Neural progenitor cell (in vitro differentiated cells): ENCODE results near the gene RAB11FIP3. TPM values are rescaled to one million over a fixed set of nuclear protein-coding genes. Genes with fewer than 3 reads are reported as not detected.
A peak's percentile ranks its signal among the peaks of the same experiment; 100 is the strongest.

Experiments
- DNase-seq: peaks from one replicate; pipeline ENCODE4 v3.0.0-alpha.2; 2016; ENCODE audit warnings: low spot score
- H2AFZ ChIP-seq: fragments of 200-600 bp; sonication (generic); replicated peaks from 2 replicates; pipeline ENCODE4 v1.6.1; 2016; ENCODE audit warnings: antibody characterized with exemption
- H3F3A ChIP-seq: fragments of 200-600 bp; sonication (generic); 2 replicates; pipeline ENCODE4 v1.6.1; 2016; ENCODE audit warnings: antibody characterized with exemption, low read depth
- H3K27ac ChIP-seq: fragments of 200-600 bp; sonication (generic); 2 replicates; pipeline ENCODE4 v1.5.1; 2016; ENCODE audit warnings: mild to moderate bottlenecking
- H3K27me3 ChIP-seq: fragments of 200-600 bp; sonication (generic); 2 replicates; pipeline ENCODE4 v1.6.1; 2016; ENCODE audit warnings: mild to moderate bottlenecking, moderate library complexity
- H3K36me3 ChIP-seq: fragments of 200-600 bp; sonication (generic); 2 replicates; pipeline ENCODE4 v1.5.1; 2016
- H3K4me1 ChIP-seq: fragments of 200-600 bp; sonication (generic); 2 replicates; pipeline ENCODE4 v1.6.1; 2016; ENCODE audit warnings: mixed run types
- H3K4me2 ChIP-seq: fragments of 200-600 bp; sonication (generic); 2 replicates; pipeline ENCODE4 v1.6.1; 2016
- H3K4me3 ChIP-seq: fragments of 200-600 bp; sonication (generic); 2 replicates; pipeline ENCODE4 v1.5.1; 2016
- H3K79me2 ChIP-seq: fragments of 200-600 bp; sonication (generic); 2 replicates; pipeline ENCODE4 v1.6.1; 2016; ENCODE audit warnings: low read depth
- H3K9ac ChIP-seq: fragments of 200-600 bp; sonication (generic); 2 replicates; pipeline ENCODE4 v1.6.1; 2016
- H3K9me3 ChIP-seq: fragments of 200-600 bp; sonication (generic); 2 replicates; pipeline ENCODE4 v1.5.1; 2016; ENCODE audit warnings: low read depth
- H4K20me1 ChIP-seq: fragments of 200-600 bp; sonication (generic); 2 replicates; pipeline ENCODE4 v1.6.1; 2016; ENCODE audit warnings: low read depth
- H3K27ac Mint-ChIP-seq: 3 replicates; pipeline ENCODE4 v1.8.0; 2021; ENCODE audit warnings: mixed read lengths
- H3K27me3 Mint-ChIP-seq: 2 replicates; pipeline ENCODE4 v1.8.0; 2022; ENCODE audit warnings: low read depth, mild to moderate bottlenecking, inconsistent platforms, moderate library complexity, mixed read lengths; ENCODE audit not compliant: insufficient read depth
- H3K36me3 Mint-ChIP-seq: 3 replicates; pipeline ENCODE4 v1.8.0; 2021; ENCODE audit warnings: mixed read lengths
- H3K4me1 Mint-ChIP-seq: 3 replicates; pipeline ENCODE4 v1.8.0; 2021; ENCODE audit warnings: mixed read lengths
- H3K4me3 Mint-ChIP-seq: 3 replicates; pipeline ENCODE4 v1.8.0; 2021; ENCODE audit warnings: mild to moderate bottlenecking, moderate library complexity, mixed read lengths
- H3K9me3 Mint-ChIP-seq: 3 replicates; pipeline ENCODE4 v1.8.0; 2020; ENCODE audit warnings: mixed read lengths
- EZH2 ChIP-seq: fragments of 200-600 bp; sonication (generic); IDR thresholded peaks from 2 replicates; pipeline ENCODE4 v1.6.1; 2017; ENCODE audit warnings: antibody characterized with exemption, mild to moderate bottlenecking, moderate library complexity
- EZH2phosphoT487 ChIP-seq: fragments of 200-600 bp; sonication (generic); IDR thresholded peaks from 2 replicates; pipeline ENCODE4 v1.6.1; 2017; ENCODE audit warnings: antibody characterized with exemption
- total RNA-seq: library from RNA; depleted of rRNA; stranded (reverse); fragments of >200 nt; gene quantifications from 2 replicates; pipeline ENCODE4 v1.2.3, GENCODE V29; 2015; ENCODE audit warnings: low replicate concordance
- TF ChIP-seq, protein P1 (sequence below): fragments of 200-600 bp; sonication (generic); IDR thresholded peaks from 2 replicates; pipeline ENCODE4 v1.5.1; 2017; ENCODE audit warnings: antibody characterized with exemption, mild to moderate bottlenecking

RAB11FIP3 gene
- total RNA-seq, 1 donor from 2014 or later: 15.5 TPM

DNA sequence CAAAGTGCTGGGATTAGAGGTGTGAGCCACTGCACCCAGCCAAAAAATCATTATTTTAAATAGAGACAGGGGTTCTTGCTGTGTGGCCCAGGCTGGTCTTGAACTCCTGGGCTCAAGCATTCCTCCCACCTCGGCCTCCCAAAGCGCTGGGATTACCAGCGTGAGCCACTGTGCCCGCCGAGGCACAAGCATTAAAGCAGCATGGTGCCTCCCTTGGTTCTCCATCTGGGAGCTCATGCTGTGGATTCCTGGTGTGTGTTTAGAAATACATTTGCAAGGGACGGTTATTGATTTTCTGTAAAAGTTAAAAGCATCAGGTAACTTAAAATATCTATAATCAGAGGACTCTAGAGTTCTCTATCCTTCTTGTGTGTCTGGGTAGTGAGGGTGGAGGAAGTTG, 87.4 kb downstream of the RAB11FIP3 start:
- H3K27ac Mint-ChIP-seq: no peak overlapping the region
- H3K79me2 ChIP-seq: no peaks in the 10 kb centered on the region
- H3K36me3 ChIP-seq: no peaks in the 10 kb centered on the region

DNA sequence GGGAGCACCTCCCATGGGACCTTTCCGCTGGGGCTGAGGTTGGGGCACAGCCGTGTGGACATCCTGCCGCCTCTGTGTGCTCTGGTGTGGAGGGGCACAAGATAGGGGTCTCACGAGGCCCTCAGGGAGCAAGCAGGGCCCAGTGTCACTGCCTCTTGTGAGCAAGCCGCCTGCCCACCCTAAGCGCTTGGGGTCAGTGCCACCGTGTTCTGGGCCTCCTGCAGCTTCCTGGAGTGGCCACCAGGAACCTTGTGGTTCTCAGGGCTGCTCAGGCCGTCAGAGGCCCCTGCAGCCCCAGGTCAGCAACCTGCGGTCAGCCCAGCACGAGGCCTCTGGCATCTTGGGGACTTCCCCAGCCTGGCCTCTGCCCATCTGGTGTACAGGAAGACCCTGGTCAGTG, 88.5 kb downstream of the RAB11FIP3 start:
- H3K9ac ChIP-seq: no peak overlapping the region
- H3K4me2 ChIP-seq: no peak overlapping the region
- Mint-ChIP-seq H3K27me3 (no peaks in the 10 kb centered on the region), H3K27ac (no peak overlapping the region), H3K4me1 (no peaks in the 10 kb centered on the region), H3K9me3 (no peaks in the 10 kb centered on the region), H3K4me3 (peak overlapping the region; percentile 38), H3K36me3 (peaks cover 6% of the 10 kb centered on the region)
- H3K4me1 ChIP-seq: no peaks in the 10 kb centered on the region
- no peaks in the 10 kb centered on the region for H3K36me3 ChIP-seq
- H4K20me1 ChIP-seq: no peaks in the 10 kb centered on the region
- no peak overlapping the region for H2AFZ ChIP-seq
- H3K79me2 ChIP-seq: no peaks in the 10 kb centered on the region
- DNase-seq: no peak
- H3K27ac ChIP-seq: no peak overlapping the region
- no peaks in the 10 kb centered on the region for H3F3A ChIP-seq
- no peak overlapping the region for H3K4me3 ChIP-seq
- H3K27me3 ChIP-seq: no peaks in the 10 kb centered on the region
- TF ChIP-seq EZH2phosphoT487: no peak
- no peak for TF ChIP-seq EZH2
- TF ChIP-seq, protein P1, sequence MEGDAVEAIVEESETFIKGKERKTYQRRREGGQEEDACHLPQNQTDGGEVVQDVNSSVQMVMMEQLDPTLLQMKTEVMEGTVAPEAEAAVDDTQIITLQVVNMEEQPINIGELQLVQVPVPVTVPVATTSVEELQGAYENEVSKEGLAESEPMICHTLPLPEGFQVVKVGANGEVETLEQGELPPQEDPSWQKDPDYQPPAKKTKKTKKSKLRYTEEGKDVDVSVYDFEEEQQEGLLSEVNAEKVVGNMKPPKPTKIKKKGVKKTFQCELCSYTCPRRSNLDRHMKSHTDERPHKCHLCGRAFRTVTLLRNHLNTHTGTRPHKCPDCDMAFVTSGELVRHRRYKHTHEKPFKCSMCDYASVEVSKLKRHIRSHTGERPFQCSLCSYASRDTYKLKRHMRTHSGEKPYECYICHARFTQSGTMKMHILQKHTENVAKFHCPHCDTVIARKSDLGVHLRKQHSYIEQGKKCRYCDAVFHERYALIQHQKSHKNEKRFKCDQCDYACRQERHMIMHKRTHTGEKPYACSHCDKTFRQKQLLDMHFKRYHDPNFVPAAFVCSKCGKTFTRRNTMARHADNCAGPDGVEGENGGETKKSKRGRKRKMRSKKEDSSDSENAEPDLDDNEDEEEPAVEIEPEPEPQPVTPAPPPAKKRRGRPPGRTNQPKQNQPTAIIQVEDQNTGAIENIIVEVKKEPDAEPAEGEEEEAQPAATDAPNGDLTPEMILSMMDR: no peak
- H3K9me3 ChIP-seq: no peaks in the 10 kb centered on the region

More for the DNA sequence above, 87.4 kb downstream of the RAB11FIP3 start:
- Mint-ChIP-seq H3K27me3 (no peaks in the 10 kb centered on the region), H3K36me3 (peaks cover 9% of the 10 kb centered on the region), H3K4me1 (no peaks in the 10 kb centered on the region), H3K4me3 (no peak overlapping the region), H3K9me3 (no peaks in the 10 kb centered on the region)
- no peaks in the 10 kb centered on the region for H3K4me1 ChIP-seq
- H3K4me2 ChIP-seq: no peak overlapping the region
- no peak overlapping the region for H3K9ac ChIP-seq
- no peaks in the 10 kb centered on the region for H3F3A ChIP-seq
- H2AFZ ChIP-seq: no peak overlapping the region
- H3K4me3 ChIP-seq: no peak overlapping the region
- H3K27ac ChIP-seq: no peak overlapping the region
- no peaks in the 10 kb centered on the region for H3K9me3 ChIP-seq
- H4K20me1 ChIP-seq: no peaks in the 10 kb centered on the region
- no peak for DNase-seq
- no peak for TF ChIP-seq EZH2phosphoT487
- TF ChIP-seq EZH2: no peak
- TF ChIP-seq, protein P1: no peak
- no peaks in the 10 kb centered on the region for H3K27me3 ChIP-seq

DNA sequence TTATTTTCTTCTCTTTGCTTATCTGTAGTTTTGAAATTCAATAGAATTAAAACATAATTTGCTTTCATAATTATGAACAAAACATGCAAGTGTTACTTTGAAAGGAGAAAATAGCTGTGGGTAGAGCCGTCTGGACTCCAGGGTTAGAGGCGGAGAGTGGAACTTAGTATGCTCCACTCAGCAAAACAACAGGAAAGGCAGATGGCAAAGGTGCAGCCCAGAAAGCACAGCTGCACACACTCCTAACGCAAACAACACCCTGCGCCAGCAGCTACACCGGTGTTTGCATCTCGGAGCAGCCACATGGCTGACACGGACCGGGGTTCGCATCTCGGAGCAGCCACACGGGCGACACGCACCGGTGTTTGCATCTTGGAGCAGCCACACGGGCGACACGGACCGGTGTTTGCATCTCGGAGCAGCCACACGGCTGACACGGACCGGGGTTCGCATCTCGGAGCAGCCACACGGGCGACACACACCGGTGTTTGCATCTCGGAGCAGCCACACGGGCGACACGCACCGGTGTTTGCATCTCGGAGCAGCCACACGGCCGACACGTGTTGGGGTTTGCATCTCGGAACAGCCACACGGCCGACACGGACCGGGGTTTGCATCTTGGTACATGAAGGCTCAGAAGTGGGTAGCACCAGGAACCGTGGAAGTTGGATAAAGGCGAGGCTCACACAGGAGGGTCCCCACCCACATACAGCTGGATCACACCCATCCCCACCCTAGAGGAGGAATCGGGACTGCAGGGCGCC, 89.9 kb downstream of the RAB11FIP3 start:
- peaks cover 7% of the 10 kb centered on the region for H3K36me3 Mint-ChIP-seq
- no peaks in the 10 kb centered on the region for H3K9me3 Mint-ChIP-seq
- no peak overlapping the region for H3K4me3 Mint-ChIP-seq
- no peaks in the 10 kb centered on the region for H3F3A ChIP-seq
- no peaks in the 10 kb centered on the region for H3K4me1 Mint-ChIP-seq
- no peak overlapping the region for H3K4me3 ChIP-seq
- H3K79me2 ChIP-seq: no peaks in the 10 kb centered on the region
- no peaks in the 10 kb centered on the region for H3K36me3 ChIP-seq
- H3K27me3 Mint-ChIP-seq: no peaks in the 10 kb centered on the region
- H3K9ac ChIP-seq: no peak overlapping the region
- H3K27ac Mint-ChIP-seq: no peak overlapping the region
- no peak overlapping the region for H3K4me2 ChIP-seq
- no peak for DNase-seq
- no peaks in the 10 kb centered on the region for H3K9me3 ChIP-seq
- no peaks in the 10 kb centered on the region for H3K4me1 ChIP-seq
- TF ChIP-seq EZH2 (no peak), EZH2phosphoT487 (no peak)
- TF ChIP-seq, protein P1: no peak
- no peak overlapping the region for H2AFZ ChIP-seq
- H3K27me3 ChIP-seq: no peaks in the 10 kb centered on the region
- no peaks in the 10 kb centered on the region for H4K20me1 ChIP-seq
- H3K27ac ChIP-seq: no peak overlapping the region
